ENCODE results near the gene SLC30A4.

DNA sequence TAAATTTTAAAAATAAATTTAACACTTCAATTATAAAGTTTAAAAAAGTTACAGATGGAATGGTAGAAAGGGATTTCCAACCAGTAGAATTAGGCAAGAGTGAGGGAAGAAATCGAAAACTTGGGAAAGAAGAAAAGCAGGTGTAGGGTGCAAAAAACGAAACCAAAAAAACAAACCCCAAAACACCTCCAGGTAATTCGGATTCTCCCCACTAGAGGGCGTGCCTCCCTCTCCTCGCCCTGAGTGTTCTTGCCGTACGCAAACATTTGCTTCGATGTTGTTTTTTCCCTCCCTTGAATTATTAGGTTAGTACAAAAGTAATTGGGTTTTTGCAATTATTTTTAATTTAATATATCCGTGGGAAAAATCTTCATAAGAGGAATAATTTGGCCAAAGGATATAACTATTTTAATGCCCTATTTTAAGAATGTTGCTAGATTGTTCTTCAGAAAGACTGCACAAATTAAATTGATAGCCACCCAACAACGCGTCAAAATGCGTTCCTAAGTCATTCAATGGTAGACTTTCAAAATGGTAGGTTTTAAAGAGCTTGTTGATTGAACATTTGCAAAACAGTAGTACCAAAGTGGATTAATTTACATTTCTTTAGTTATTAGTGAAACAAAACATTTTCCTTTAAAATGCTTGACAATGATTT is 63.7 kb downstream of the SLC30A4 start:
- TF ChIP-seq, protein P1, sequence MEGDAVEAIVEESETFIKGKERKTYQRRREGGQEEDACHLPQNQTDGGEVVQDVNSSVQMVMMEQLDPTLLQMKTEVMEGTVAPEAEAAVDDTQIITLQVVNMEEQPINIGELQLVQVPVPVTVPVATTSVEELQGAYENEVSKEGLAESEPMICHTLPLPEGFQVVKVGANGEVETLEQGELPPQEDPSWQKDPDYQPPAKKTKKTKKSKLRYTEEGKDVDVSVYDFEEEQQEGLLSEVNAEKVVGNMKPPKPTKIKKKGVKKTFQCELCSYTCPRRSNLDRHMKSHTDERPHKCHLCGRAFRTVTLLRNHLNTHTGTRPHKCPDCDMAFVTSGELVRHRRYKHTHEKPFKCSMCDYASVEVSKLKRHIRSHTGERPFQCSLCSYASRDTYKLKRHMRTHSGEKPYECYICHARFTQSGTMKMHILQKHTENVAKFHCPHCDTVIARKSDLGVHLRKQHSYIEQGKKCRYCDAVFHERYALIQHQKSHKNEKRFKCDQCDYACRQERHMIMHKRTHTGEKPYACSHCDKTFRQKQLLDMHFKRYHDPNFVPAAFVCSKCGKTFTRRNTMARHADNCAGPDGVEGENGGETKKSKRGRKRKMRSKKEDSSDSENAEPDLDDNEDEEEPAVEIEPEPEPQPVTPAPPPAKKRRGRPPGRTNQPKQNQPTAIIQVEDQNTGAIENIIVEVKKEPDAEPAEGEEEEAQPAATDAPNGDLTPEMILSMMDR (conservative IDR thresholded peaks at IDR 0.05), result peak; percentile 77
- TF ChIP-seq EZH2 (IDR thresholded peaks at IDR 0.05; ENCODE audit: low read depth), result no peak

Measured in PC-9 (cell line).